ENCODE results near the gene TLX2.
A peak's percentile ranks its signal among the peaks of the same experiment; 100 is the strongest.
"Not testable (repeated sequence)": the region's sequence is repeated elsewhere in the genome, so short reads cannot be mapped to it uniquely, and the experiment has no call there.

The TLX2 gene

GRCh38 chr2:74554820-74555531, 40.7 kb downstream of the TLX2 start:
- DNase-seq (ENCODE audit: low spot score): peak; percentile 72

- DNase-seq (ENCODE audit: low spot score): no peak
These were observed 41.4 kb downstream of the TLX2 start for GRCh38 chr2:74555610-74556103.

- DNase-seq (ENCODE audit: low spot score): no peak
These were observed 41.9 kb downstream of the TLX2 start for GRCh38 chr2:74556159-74556558.

GRCh38 chr2:74556831-74557370, 42.7 kb downstream of the TLX2 start:
- no peak for DNase-seq (ENCODE audit: low spot score)

- no peak for DNase-seq (ENCODE audit: low spot score)
These were observed 44.3 kb downstream of the TLX2 start for GRCh38 chr2:74558284-74559230.

- no peak for DNase-seq (ENCODE audit: low spot score)
These were observed 45.7 kb downstream of the TLX2 start for GRCh38 chr2:74559912-74560311.

GRCh38 chr2:74560591-74560990, 46.3 kb downstream of the TLX2 start:
- DNase-seq (ENCODE audit: low spot score): no peak

GRCh38 chr2:74561022-74561421, 46.8 kb downstream of the TLX2 start:
- not testable (repeated sequence) for DNase-seq (ENCODE audit: low spot score)

- no peak for DNase-seq (ENCODE audit: low spot score)
These were observed 48.0 kb downstream of the TLX2 start for GRCh38 chr2:74562126-74562775.

GRCh38 chr2:74564222-74564621, 50.0 kb downstream of the TLX2 start:
- peak; percentile 38 for DNase-seq (ENCODE audit: low spot score)

GRCh38 chr2:74566076-74566753, 52.0 kb downstream of the TLX2 start:
- DNase-seq (ENCODE audit: low spot score): no peak

GRCh38 chr2:74566754-74567085, 52.5 kb downstream of the TLX2 start:
- DNase-seq (ENCODE audit: low spot score): peak; percentile 81
